ENCODE results near the gene ATP6V0D1.
"Not testable (repeated sequence)": the region's sequence is repeated elsewhere in the genome, so short reads cannot be mapped to it uniquely, and the experiment has no call there.

The ATP6V0D1 gene

DNA sequence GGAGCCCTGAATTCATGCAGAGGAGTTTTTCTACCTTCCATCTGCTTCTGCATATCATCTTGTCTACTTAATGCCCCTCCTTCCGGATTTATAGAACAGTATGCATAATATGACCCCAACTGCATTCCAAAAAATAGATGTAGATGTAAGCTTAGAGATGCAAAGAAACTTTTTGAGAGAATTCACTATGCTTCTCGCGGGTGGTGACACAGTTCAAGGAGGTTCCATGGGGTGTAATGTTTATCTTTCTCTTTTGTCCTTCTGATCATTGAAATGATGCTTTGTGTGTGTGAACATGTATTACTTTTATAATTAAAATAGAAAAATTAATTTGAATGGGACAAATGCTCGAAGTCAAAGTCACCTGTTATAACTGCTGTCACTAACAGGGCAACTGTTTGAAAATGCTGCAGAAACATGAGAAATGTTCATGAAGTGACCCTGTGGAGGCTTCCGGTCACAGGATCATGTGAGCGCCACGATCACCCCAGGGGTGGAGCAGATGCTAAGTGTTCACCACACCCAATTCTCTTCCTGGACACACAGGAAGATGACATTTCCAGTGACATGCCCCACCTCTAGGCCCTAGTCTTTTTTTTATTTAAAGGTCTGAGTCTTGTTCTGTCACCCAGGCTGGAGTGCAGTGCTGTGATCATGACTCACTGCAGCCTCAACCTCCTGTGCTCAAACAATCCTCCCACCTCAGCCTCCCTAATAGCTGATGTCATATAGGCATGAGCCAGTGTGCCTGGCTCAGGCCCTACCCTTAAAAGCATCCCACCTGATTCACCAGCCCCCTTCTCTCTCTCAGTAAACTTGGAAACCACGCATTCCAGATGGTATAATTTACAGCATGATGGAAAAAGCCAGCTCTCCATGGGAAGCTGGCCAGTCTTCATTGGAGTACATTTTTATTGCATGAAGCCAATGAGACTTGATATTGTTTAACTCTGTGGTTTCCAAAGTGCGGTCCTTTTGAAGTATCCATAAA lies 23.4 kb upstream of the ATP6V0D1 start:
- DNase-seq: peak in 1 of 2 experiments; percentile 43

GRCh38 chr16:67499106-67499505 lies 18.1 kb upstream of the ATP6V0D1 start:
- DNase-seq: no peak

DNA sequence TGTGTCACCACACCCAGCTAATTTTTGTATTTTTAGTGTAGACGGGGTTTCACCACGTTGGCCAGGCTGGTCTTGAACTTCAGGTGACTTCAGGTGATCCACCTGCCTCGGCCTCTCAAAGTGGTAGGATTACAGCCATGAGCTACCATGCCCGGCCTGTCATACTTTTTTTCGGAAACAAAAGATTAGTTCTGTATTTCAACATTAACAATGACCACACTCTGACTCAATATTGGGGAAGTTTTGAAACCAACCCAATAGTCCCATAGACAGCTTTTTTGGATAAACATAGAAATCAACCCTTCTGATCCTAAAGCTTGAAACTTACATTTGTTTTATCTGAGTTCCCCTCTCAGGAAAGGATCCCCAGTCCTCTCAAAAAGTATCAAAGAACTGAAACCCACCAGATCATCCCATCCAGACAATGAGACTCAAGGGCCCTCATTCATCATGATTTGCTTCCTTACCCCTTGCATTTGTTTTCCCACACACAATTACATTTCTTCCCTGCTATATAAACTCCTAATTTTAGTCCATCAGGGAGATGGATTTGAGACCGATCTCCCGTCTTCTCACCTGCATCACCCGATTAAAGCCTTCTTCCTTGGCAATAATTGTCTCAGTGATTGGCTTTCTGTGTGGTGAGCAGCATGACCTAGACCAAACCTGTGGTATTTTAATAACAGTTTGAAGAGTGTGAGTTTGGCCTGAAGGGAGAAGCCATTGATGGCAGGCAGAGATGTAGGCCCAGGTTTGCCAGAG lies 9.6 kb upstream of the ATP6V0D1 start:
- DNase-seq: no peak

DNA sequence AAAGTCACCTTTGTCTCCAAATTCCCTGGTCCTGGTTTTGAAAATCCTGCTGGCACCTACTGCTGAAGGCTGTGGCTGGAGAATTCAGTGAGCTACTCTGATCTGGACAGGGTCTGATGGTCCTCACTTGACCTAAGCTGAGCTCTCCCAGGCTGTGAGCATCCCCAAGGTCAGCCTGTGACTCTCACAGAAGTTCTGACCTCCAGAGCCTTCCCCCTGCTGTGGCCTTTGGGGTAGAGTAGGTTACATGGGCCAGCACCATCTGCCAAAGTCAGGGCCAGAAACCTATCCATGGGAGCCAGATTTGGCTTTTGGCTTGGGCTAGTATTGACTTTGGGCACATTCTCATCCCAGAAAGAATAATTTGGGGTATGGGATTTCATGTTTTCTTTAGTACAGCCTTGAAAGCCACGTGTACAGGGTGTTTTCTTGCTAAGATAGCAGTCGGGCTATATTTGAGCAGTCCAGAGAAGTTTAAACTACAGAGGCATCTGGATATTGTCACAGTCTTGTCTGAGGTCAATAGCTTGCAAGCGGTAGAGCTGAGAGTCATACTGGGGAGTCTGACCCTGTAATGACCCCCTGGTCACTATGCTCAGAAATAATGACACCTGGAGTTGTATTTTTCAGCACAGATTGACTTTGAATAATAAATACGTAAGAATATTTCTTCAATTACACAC lies 8.6 kb upstream of the ATP6V0D1 start:
- DNase-seq: no peak

- DNase-seq: not testable (repeated sequence)
Observed at GRCh38 chr16:67487561-67487960, 6.6 kb upstream of the ATP6V0D1 start.

- DNase-seq: no peak
Observed at GRCh38 chr16:67486805-67487204, 5.8 kb upstream of the ATP6V0D1 start.

DNA sequence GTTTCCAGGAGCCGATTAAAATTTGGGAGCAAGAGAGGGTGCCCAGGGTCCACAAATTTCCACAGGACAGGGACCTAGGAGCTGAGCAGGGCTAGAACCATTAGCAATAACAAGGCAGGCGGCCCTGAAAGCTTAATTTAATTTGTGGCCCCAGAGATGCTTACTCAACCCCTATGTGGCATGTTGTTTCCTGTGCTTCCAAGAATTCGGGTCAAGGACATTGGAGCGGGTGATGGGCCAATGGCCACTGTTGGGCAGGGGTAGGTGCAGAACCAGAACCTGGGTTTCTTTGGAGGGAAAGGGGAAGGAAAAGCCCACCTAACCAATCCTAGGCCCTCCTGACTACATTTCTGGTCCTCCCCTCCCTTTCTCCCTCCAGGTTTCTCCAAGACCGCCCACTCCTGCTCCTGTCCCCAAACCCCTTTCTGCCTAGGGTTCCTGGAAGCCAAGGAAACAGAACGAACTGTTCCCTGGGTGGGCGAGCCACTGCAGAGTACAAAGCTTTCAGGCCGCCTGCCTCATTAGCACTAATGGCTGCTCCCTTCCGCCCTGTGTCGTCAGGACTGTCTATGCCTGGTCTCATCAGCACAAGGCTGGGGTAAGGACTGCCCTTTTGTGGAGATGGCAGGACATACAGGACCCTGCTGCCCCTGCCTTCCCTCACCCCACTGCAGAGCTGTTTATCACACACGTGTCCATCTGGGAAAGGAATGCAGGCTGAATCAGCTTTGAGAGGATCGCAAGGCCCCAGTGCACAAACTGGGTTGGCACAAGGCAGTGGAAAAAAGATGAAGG lies 3.0 kb upstream of the ATP6V0D1 start:
- DNase-seq: no peak

GRCh38 chr16:67483150-67483549 lies 2.2 kb upstream of the ATP6V0D1 start, which contains the start of gene AGRP:
AGRP (minus strand) TSS chr16:67483547; CDS start chr16:67483398, 149 bp downstream.
- DNase-seq: no peak

GRCh38 chr16:67482233-67482924 lies 1.4 kb upstream of the ATP6V0D1 start:
- peak; percentile 36 to 43 for DNase-seq

- DNase-seq: peak; percentile 37 to 52
Observed at GRCh38 chr16:67481561-67482232, 740 bp upstream of the ATP6V0D1 start.

DNA sequence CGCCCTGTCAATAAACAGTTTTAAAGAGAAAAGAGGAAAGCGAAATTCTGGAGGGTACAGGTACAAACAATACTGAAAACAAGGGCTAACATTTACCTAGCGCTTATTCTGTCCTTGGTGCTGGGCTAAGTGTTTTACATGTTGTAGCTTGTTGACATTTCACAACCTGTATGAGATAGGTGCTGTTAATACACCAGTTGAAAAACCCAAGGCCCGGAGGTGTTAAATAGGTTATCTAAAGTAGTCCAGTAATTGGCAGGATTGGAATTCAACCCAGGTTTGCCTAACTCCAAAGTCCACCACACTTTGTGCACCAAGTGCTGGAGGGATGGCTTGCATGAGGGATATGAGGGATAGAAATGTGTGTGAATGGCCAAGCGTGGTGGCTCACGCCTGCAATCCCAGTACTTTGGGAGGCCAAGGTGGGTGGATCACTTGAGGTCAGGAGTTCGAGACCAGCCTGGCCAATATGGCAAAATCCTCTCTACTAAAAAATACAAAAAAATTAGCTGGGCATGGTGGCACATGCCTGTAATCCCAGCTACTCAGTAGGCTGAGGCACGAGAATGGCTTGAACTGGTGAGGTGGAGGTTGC lies 2.9 kb downstream of the ATP6V0D1 start:
- DNase-seq: no peak

- no peak for DNase-seq
Observed at GRCh38 chr16:67474551-67475455, 6.2 kb downstream of the ATP6V0D1 start.

GRCh38 chr16:67471758-67472384 lies 9.1 kb downstream of the ATP6V0D1 start:
- no peak for DNase-seq

DNA sequence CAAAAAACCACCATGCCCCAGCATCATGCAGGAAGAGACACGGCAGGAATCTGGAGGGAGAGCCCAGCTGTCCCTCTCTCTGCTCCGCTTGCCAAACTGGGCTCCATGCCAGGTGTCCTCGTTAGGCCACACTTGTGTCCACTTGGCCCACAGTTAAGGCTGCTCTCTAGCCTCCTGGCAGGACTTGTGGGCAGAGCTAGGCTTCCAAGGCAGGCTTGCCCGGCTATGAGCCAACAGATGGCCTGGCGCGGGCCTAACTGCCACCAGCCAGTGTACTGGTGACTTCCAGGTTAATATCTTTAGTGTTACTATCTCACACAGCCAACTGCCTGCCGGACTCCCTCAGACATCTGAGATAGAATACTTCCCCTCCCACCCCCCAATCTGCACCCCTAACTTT lies 10.6 kb downstream of the ATP6V0D1 start:
- no peak for DNase-seq

DNA sequence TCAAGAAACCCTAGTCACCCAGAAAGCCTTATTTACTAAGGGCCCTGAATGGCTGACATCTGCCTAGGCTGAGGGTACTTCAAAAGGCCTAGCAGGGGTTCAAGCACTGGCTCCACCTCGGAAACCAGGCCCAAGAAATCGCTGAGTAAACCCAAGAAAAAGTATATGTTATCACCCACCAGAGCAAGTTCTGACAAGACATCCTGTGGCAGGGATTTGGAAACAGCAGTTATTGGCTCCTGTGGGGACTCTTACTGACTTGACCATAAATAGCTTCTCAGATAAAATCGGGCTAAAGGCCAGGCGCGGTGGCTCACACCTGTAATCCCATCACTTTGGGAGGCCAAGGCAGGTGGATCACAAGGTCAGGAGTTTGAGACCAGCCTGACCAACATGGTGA lies 12.2 kb downstream of the ATP6V0D1 start:
- DNase-seq: no peak

DNA sequence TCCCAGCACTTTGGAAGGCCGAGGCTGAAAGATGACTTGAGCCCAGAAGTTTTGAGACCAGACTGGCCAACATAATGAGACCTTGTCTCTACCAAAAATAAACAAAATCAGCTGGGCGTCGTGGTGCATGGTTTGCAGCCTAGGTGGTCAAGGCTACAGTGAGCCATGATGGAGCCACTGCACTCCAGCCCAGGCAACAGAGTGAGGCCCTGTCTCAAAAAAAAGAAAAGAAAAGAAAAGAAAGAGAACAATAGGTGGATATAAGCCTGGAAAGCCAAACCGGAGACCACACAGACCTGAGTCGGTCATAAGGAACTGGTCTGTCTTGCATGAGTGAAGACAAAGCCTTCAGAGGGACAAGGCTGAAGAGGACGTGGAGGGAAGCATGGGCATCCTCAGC lies 14.4 kb downstream of the ATP6V0D1 start:
- no peak for DNase-seq

- DNase-seq: no peak
Observed at GRCh38 chr16:67464565-67464964, 16.4 kb downstream of the ATP6V0D1 start.

DNA sequence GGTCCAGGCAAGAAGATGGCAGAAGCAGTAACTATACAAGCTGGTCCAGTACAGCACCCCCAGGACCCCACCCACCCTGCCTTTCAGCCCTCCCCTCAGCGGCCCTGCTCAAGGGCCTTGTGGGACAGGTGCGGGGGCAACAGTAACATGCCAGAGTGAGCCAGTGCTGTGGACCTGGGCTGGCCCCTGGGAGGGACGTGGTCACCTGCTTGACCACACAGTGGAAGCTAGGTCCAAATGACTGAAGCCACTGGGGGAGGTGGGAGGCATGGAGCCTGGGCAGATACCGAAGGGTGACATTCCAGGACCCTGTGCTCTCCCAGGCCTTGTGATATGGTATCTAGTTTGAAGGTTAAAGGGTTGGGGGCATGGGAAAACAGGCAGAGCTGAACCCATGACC lies 17.3 kb downstream of the ATP6V0D1 start:
- no peak for DNase-seq

GRCh38 chr16:67463059-67463458 lies 17.9 kb downstream of the ATP6V0D1 start:
- no peak for DNase-seq

All from activated T-cell treated with anti-CD3 and anti-CD28 coated beads, Interleukin-2, amount 50 U/mL, for 48 hours (primary cell).